ENCODE measurements around the gene LRP4.

DNA sequence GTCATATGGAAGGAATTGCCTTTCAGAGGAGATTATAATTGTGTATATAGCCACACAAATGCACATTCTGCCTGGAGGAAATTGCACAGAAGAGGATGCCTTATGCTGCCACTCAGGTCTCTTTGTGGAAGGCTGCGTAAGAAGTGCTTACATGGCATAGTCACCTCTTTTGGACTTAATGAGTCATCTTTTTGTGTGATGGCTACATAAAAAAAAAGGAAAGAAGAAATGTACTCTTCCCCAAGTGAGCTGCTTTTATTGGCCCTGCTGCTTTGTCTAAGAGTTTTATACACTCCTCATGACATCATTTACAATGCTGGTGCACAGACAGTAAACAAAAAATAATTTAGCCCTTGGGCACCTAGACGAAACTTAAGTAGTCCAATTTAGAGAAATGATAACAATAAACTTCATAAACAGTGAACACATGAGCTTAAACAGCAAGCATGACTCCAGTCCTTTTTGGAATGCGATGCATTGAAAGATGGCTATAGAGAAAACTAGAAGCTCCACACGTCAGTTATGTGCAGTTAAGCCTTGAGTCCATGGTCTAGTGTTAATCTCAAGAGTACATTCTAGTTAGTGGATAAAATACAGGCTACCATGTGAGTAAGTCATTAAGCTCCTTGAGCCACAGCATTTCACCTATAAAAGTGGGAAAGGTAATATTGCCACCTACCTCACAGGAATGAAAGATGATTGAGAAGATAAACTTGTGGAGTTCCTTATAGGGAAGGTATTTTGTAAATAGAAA is 30.2 kb upstream of the LRP4 start:
- TF ChIP-seq, protein P1, sequence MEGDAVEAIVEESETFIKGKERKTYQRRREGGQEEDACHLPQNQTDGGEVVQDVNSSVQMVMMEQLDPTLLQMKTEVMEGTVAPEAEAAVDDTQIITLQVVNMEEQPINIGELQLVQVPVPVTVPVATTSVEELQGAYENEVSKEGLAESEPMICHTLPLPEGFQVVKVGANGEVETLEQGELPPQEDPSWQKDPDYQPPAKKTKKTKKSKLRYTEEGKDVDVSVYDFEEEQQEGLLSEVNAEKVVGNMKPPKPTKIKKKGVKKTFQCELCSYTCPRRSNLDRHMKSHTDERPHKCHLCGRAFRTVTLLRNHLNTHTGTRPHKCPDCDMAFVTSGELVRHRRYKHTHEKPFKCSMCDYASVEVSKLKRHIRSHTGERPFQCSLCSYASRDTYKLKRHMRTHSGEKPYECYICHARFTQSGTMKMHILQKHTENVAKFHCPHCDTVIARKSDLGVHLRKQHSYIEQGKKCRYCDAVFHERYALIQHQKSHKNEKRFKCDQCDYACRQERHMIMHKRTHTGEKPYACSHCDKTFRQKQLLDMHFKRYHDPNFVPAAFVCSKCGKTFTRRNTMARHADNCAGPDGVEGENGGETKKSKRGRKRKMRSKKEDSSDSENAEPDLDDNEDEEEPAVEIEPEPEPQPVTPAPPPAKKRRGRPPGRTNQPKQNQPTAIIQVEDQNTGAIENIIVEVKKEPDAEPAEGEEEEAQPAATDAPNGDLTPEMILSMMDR (IDR thresholded peaks at IDR 0.05): no peak
- TF ChIP-seq POLR2A (IDR thresholded peaks at IDR 0.05): no peak
